GM23338 (cell line): ENCODE measurements around the gene GLI3. TPM values are rescaled to one million over a fixed set of nuclear protein-coding genes. Genes with fewer than 3 reads are reported as not detected.

Source experiments
- ATAC-seq: fragments of 200-7000 bp; cut with Tn5 transposase; 3 replicates; pipeline ENCODE4 v1.9.1; 2020
- DNase-seq: peaks from one replicate; pipeline ENCODE4 v3.0.0-alpha.2; 2015; ENCODE audit warnings: low spot score
- H2AFZ ChIP-seq: fragments of 200-600 bp; sonication (generic); 2 replicates; pipeline ENCODE4 v1.8.0; 2016; ENCODE audit warnings: antibody characterized with exemption, mild to moderate bottlenecking, moderate library complexity
- H3F3A ChIP-seq: fragments of 200-600 bp; sonication (generic); replicated peaks from 2 replicates; pipeline ENCODE4 v1.8.0; 2017; ENCODE audit warnings: antibody characterized with exemption, mixed run types, low read depth
- H3K27ac ChIP-seq: fragments of 200-600 bp; sonication (generic); 2 replicates; pipeline ENCODE4 v1.6.1; 2016; ENCODE audit warnings: low read depth
- H3K27me3 ChIP-seq: fragments of 200-600 bp; sonication (generic); 2 replicates; pipeline ENCODE4 v1.8.0; 2016; ENCODE audit warnings: mild to moderate bottlenecking, mixed run types, moderate library complexity; ENCODE audit not compliant: insufficient read depth
- H3K36me3 ChIP-seq: fragments of 200-600 bp; sonication (generic); 2 replicates; pipeline ENCODE4 v1.8.0; 2016; ENCODE audit warnings: mild to moderate bottlenecking; ENCODE audit not compliant: insufficient read depth
- H3K4me1 ChIP-seq: fragments of 200-600 bp; sonication (generic); 2 replicates; pipeline ENCODE4 v1.8.0; 2016; ENCODE audit warnings: mild to moderate bottlenecking, moderate library complexity; ENCODE audit not compliant: insufficient read depth
- H3K4me2 ChIP-seq: fragments of 200-600 bp; sonication (generic); 2 replicates; pipeline ENCODE4 v1.7.1; 2017; ENCODE audit warnings: mixed run types
- H3K4me3 ChIP-seq: fragments of 200-600 bp; sonication (generic); 2 replicates; pipeline ENCODE4 v1.6.1; 2016; ENCODE audit warnings: mixed run types
- H3K79me2 ChIP-seq: fragments of 200-600 bp; sonication (generic); replicated peaks from 2 replicates; pipeline ENCODE4 v1.8.0; 2017; ENCODE audit warnings: mild to moderate bottlenecking; ENCODE audit not compliant: insufficient read depth
- H3K9me2 ChIP-seq: fragments of 200-600 bp; sonication (generic); 2 replicates; pipeline ENCODE4 v1.8.0; 2017; ENCODE audit not compliant: insufficient read depth
- H4K20me1 ChIP-seq: fragments of 200-600 bp; sonication (generic); replicated peaks from 2 replicates; pipeline ENCODE4 v1.8.0; 2017; ENCODE audit warnings: mild to moderate bottlenecking; ENCODE audit not compliant: insufficient read depth
- H3K27ac Mint-ChIP-seq: 2 replicates; pipeline ENCODE4 v1.8.0; 2020; ENCODE audit warnings: inconsistent platforms, mild to moderate bottlenecking, moderate library complexity, mixed read lengths
- H3K27me3 Mint-ChIP-seq: 3 replicates; pipeline ENCODE4 v1.8.0; 2022; ENCODE audit warnings: low read depth, mild to moderate bottlenecking, moderate library complexity, mixed read lengths, inconsistent platforms; ENCODE audit not compliant: insufficient read depth, poor library complexity
- H3K36me3 Mint-ChIP-seq: 3 replicates; pipeline ENCODE4 v1.8.0; 2021; ENCODE audit warnings: low read depth, mild to moderate bottlenecking, inconsistent platforms, moderate library complexity, mixed read lengths
- H3K4me1 Mint-ChIP-seq: 3 replicates; pipeline ENCODE4 v1.8.0; 2020; ENCODE audit warnings: mild to moderate bottlenecking, inconsistent platforms, mixed read lengths
- H3K4me3 Mint-ChIP-seq: 3 replicates; pipeline ENCODE4 v1.8.0; 2021; ENCODE audit warnings: moderate library complexity, mild to moderate bottlenecking, inconsistent platforms, mixed read lengths
- H3K9me3 Mint-ChIP-seq: 3 replicates; pipeline ENCODE4 v1.8.0; 2020; ENCODE audit warnings: moderate library complexity, mild to moderate bottlenecking, inconsistent platforms, mixed read lengths
- EZH2phosphoT487 ChIP-seq: fragments of 200-600 bp; sonication (generic); IDR thresholded peaks from one replicate; pipeline ENCODE4 v1.8.1; 2018; ENCODE audit warnings: antibody characterized with exemption; ENCODE audit not compliant: unreplicated experiment
- NANOG ChIP-seq: IDR thresholded peaks from 2 replicates; pipeline ENCODE4 v1.6.1; 2016; ENCODE audit warnings: antibody characterized with exemption, borderline replicate concordance
- STAT1 ChIP-seq: IDR thresholded peaks from one replicate; pipeline ENCODE4 v1.6.1; 2016; ENCODE audit warnings: antibody characterized with exemption; ENCODE audit not compliant: unreplicated experiment
- ZNF331 ChIP-seq: fragments of 250-450 bp; sonication (Bioruptor Pico); IDR thresholded peaks from 2 replicates; pipeline ENCODE4 v1.5.0; 2020; ENCODE audit warnings: low read depth, mild to moderate bottlenecking, moderate library complexity
- polyA plus RNA-seq: library from polyadenylated mRNA; unstranded; fragments of >200 nt; fragmentation: Nextera tagmentation; extraction: Ambion mirVana; gene quantifications from 2 replicates; pipeline ENCODE4 v1.2.1, GENCODE V29; 2016
- total RNA-seq: library from RNA; depleted of rRNA; stranded (reverse); fragments of >200 nt; shearing (Covaris generic); gene quantifications from 2 replicates; pipeline ENCODE4 v1.2.3, GENCODE V29; 2014
- TF ChIP-seq, protein P1 (sequence below), 2 experiments: fragments of 200-600 bp in 1 of 2; sonication (generic) in 1 of 2; conservative IDR thresholded peaks; 2 replicates each; pipeline versions ENCODE4 v1.5.1 to v1.6.1; 2016 to 2017; ENCODE audit warnings: antibody characterized with exemption in 2 of 2, low read depth in 2 of 2, mild to moderate bottlenecking in 2 of 2, moderate library complexity in 1 of 2
- TF ChIP-seq, protein P2 (sequence below): IDR thresholded peaks from 2 replicates; pipeline ENCODE4 v1.6.1; 2016; ENCODE audit warnings: antibody characterized with exemption
- TF ChIP-seq, protein P3 (sequence below): IDR thresholded peaks from one replicate; pipeline ENCODE4 v1.6.1; 2018; ENCODE audit warnings: antibody characterized with exemption; ENCODE audit not compliant: unreplicated experiment

GLI3 gene
- total and polyA plus RNA-seq, 2 experiments from 2014 or later = 16.1 to 17.9 TPM

DNA sequence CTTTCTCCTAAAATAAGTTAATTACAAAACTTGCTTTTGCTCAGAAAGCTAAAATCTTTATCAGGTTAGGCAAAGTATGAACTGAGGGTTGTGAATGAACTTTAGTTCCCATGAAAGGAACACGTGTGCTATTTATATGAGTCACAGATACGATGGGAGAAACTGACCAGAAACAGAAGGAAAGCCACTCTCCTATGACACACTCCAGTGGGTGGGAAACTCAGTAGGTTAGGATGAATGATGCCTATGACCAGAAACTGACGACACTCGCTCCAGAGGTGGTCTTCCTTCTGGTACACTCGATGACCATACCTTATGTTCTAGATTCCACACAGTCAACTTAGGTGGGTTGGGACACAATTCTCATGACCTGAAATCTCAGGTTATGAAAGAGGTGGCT lies 318.4 kb downstream of the GLI3 start (continued):
- TF ChIP-seq, protein P1, sequence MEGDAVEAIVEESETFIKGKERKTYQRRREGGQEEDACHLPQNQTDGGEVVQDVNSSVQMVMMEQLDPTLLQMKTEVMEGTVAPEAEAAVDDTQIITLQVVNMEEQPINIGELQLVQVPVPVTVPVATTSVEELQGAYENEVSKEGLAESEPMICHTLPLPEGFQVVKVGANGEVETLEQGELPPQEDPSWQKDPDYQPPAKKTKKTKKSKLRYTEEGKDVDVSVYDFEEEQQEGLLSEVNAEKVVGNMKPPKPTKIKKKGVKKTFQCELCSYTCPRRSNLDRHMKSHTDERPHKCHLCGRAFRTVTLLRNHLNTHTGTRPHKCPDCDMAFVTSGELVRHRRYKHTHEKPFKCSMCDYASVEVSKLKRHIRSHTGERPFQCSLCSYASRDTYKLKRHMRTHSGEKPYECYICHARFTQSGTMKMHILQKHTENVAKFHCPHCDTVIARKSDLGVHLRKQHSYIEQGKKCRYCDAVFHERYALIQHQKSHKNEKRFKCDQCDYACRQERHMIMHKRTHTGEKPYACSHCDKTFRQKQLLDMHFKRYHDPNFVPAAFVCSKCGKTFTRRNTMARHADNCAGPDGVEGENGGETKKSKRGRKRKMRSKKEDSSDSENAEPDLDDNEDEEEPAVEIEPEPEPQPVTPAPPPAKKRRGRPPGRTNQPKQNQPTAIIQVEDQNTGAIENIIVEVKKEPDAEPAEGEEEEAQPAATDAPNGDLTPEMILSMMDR (conservative IDR thresholded peaks at IDR 0.05; ENCODE audit: low read depth in 2 of 2) = no peak
- TF ChIP-seq EZH2phosphoT487 (no peak), STAT1 (no peak)

DNA sequence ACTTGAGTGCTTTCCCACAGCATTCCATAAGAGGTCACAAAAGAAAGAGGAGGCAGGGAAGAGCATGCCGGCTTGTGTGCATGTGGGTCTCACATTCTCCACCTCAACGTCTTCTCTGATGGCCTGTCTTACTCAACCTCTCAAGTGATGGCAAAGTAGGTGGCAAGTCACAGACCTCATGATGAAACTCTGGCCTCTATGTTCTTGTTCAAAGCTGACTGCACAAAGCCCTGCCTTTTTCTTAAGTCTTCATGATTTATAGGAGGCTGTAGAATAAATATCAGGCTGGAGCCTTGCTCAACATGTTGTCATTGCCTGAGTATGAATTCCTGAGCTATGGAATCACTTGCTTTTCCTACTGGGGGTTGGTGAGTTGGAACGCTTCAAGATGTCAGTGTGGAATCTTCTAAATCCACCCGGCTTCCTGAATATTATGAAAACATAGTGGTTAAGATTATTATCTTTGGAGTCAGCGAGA lies 320.5 kb downstream of the GLI3 start:
- no peaks in the 10 kb centered on the region for H3K27me3 Mint-ChIP-seq
- Histone ChIP-seq H3K9me2 (peaks cover 16% of the 10 kb centered on the region; the same call in 1 of the 2 replicates), H3K27me3 (no peaks in the 10 kb centered on the region), H2AFZ (no peak overlapping the region), H3K79me2 (no peaks in the 10 kb centered on the region), H3K4me1 (no peaks in the 10 kb centered on the region), H3K36me3 (no peaks in the 10 kb centered on the region), H3K4me2 (no peak overlapping the region), H3K4me3 (no peak overlapping the region), H4K20me1 (no peaks in the 10 kb centered on the region), H3K27ac (no peak overlapping the region), H3F3A (no peaks in the 10 kb centered on the region)
- H3K4me3 Mint-ChIP-seq = no peak overlapping the region
- H3K27ac Mint-ChIP-seq = no peak overlapping the region
- TF ChIP-seq, protein P2, sequence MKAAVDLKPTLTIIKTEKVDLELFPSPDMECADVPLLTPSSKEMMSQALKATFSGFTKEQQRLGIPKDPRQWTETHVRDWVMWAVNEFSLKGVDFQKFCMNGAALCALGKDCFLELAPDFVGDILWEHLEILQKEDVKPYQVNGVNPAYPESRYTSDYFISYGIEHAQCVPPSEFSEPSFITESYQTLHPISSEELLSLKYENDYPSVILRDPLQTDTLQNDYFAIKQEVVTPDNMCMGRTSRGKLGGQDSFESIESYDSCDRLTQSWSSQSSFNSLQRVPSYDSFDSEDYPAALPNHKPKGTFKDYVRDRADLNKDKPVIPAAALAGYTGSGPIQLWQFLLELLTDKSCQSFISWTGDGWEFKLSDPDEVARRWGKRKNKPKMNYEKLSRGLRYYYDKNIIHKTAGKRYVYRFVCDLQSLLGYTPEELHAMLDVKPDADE = no peak
- TF ChIP-seq ZNF331 (CRISPR knock-in tag) = no peak
- TF ChIP-seq EZH2phosphoT487 = no peak
- TF ChIP-seq STAT1 = no peak
- TF ChIP-seq NANOG = no peak
- TF ChIP-seq, protein P3, sequence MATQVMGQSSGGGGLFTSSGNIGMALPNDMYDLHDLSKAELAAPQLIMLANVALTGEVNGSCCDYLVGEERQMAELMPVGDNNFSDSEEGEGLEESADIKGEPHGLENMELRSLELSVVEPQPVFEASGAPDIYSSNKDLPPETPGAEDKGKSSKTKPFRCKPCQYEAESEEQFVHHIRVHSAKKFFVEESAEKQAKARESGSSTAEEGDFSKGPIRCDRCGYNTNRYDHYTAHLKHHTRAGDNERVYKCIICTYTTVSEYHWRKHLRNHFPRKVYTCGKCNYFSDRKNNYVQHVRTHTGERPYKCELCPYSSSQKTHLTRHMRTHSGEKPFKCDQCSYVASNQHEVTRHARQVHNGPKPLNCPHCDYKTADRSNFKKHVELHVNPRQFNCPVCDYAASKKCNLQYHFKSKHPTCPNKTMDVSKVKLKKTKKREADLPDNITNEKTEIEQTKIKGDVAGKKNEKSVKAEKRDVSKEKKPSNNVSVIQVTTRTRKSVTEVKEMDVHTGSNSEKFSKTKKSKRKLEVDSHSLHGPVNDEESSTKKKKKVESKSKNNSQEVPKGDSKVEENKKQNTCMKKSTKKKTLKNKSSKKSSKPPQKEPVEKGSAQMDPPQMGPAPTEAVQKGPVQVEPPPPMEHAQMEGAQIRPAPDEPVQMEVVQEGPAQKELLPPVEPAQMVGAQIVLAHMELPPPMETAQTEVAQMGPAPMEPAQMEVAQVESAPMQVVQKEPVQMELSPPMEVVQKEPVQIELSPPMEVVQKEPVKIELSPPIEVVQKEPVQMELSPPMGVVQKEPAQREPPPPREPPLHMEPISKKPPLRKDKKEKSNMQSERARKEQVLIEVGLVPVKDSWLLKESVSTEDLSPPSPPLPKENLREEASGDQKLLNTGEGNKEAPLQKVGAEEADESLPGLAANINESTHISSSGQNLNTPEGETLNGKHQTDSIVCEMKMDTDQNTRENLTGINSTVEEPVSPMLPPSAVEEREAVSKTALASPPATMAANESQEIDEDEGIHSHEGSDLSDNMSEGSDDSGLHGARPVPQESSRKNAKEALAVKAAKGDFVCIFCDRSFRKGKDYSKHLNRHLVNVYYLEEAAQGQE = no peak
- DNase-seq (no peak), ATAC-seq (no peak)
- H3K36me3 Mint-ChIP-seq = no peaks in the 10 kb centered on the region
- H3K9me3 Mint-ChIP-seq = no peaks in the 10 kb centered on the region
- H3K4me1 Mint-ChIP-seq = no peaks in the 10 kb centered on the region
